ENCODE results near the gene NSUN6.

Gene NSUN6

GRCh38 chr10:18498998-18499397 lies 152.4 kb downstream of the NSUN6 start:
- H3K9me3 ChIP-seq (ENCODE audit: control insufficient read depth, insufficient read depth, low read length), result no peaks in the 10 kb centered on the region
- no peaks in the 10 kb centered on the region for H3K27me3 ChIP-seq (ENCODE audit: control insufficient read depth, insufficient read depth, low read length)

DNA sequence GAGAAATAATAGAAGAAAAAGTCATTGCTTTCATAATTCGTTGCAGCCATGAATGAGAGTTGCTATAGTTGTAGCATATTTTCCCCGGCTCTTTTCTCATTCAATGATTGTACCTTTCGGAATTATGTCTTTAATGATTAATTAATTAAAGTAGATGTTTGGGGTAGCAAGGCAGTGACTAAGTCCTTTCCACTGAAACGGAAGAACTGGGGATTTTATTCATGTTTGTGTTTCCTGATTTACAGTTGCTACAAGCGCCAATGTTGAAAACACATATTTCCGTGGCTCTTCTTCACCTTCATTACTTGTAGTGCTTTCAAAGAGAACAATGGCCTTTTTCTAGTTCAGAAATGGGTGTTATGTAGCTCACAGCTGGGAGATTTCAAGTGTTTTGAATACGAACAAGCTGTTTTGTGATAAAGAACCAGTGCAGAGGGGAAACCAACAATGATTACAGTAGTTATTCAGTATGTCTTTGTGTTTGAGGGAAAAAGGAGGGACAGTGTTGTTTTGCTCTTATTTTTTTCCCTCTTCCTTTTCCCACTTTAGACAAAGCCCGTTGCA lies 153.5 kb downstream of the NSUN6 start:
- H3K9me3 ChIP-seq (ENCODE audit: control insufficient read depth, insufficient read depth, low read length), result no peaks in the 10 kb centered on the region
- peak overlapping the region; percentile 78 for H3K27ac ChIP-seq (ENCODE audit: low read depth, low read length)
- no peaks in the 10 kb centered on the region for H3K27me3 ChIP-seq (ENCODE audit: control insufficient read depth, insufficient read depth, low read length)
- H3K9ac ChIP-seq (ENCODE audit: low read depth, low read length), result no peak overlapping the region
- H3K4me3 ChIP-seq (ENCODE audit: low read depth, low read length), result no peak overlapping the region
- H3K36me3 ChIP-seq (ENCODE audit: control insufficient read depth, insufficient read depth, low read length), result no peaks in the 10 kb centered on the region
- H3K4me1 ChIP-seq (ENCODE audit: control insufficient read depth, insufficient read depth, low read length), result peaks cover 16% of the 10 kb centered on the region

More at GRCh38 chr10:18498998-18499397, 152.4 kb downstream of the NSUN6 start:
- no peak overlapping the region for H3K4me3 ChIP-seq (ENCODE audit: low read depth, low read length)
- H3K9ac ChIP-seq (ENCODE audit: low read depth, low read length), result no peak overlapping the region
- H3K27ac ChIP-seq (ENCODE audit: low read depth, low read length), result no peak overlapping the region
- peaks cover 16% of the 10 kb centered on the region for H3K4me1 ChIP-seq (ENCODE audit: control insufficient read depth, insufficient read depth, low read length)
- H3K36me3 ChIP-seq (ENCODE audit: control insufficient read depth, insufficient read depth, low read length), result no peaks in the 10 kb centered on the region
